Measurements from ENCODE around the gene SNAPC2. TPM values are rescaled to one million over a fixed set of nuclear protein-coding genes. Genes with fewer than 3 reads are reported as not detected.

Gene SNAPC2
- total RNA-seq, 1 donor from 2014 or later, result 15.2 TPM

DNA sequence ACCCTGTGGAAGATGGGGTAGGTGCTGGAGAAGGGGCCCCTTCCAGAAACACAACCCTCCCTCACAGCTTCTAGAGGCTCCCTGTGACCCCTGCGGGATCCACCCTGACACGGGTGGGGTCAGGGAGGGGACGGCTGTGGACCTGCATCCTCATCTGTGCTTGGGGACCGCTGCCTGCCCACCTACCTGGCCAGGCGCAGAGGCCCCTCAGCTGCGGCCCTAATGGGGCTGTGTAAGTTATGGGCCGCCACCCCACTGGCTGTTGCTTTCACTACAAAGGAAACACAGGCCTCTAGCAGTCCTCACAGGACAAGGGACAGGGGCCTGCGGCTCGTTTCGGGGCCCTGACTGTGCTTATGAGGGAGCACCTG is 12.8 kb downstream of the SNAPC2 start:
- Histone ChIP-seq H3K9me3 (ENCODE audit: insufficient read depth, low read depth, low read length) (no peaks in the 10 kb centered on the region), H4K20me1 (ENCODE audit: insufficient read depth, low read length) (peaks cover 16% of the 10 kb centered on the region), H3K27me3 (ENCODE audit: insufficient read depth, low read length) (no peaks in the 10 kb centered on the region), H3K4me3 (ENCODE audit: insufficient read depth, low read depth, low read length) (no peak overlapping the region), H3K79me2 (ENCODE audit: insufficient read depth, low read length) (no peaks in the 10 kb centered on the region), H3K27ac (ENCODE audit: low read depth, low read length) (no peak overlapping the region), H3K9ac (ENCODE audit: low read length) (no peak overlapping the region), H3K4me1 (ENCODE audit: insufficient read depth, low read length) (peaks cover 22% of the 10 kb centered on the region), H2AFZ (ENCODE audit: low read depth, low read length) (no peak overlapping the region), H3K4me2 (ENCODE audit: low read length) (no peak overlapping the region), H3K36me3 (ENCODE audit: insufficient read depth, low read length) (peaks cover 15% of the 10 kb centered on the region)
- TF ChIP-seq EZH2 (IDR thresholded peaks at IDR 0.05; ENCODE audit: insufficient read depth, low read length), result no peak
- TF ChIP-seq, protein P1, sequence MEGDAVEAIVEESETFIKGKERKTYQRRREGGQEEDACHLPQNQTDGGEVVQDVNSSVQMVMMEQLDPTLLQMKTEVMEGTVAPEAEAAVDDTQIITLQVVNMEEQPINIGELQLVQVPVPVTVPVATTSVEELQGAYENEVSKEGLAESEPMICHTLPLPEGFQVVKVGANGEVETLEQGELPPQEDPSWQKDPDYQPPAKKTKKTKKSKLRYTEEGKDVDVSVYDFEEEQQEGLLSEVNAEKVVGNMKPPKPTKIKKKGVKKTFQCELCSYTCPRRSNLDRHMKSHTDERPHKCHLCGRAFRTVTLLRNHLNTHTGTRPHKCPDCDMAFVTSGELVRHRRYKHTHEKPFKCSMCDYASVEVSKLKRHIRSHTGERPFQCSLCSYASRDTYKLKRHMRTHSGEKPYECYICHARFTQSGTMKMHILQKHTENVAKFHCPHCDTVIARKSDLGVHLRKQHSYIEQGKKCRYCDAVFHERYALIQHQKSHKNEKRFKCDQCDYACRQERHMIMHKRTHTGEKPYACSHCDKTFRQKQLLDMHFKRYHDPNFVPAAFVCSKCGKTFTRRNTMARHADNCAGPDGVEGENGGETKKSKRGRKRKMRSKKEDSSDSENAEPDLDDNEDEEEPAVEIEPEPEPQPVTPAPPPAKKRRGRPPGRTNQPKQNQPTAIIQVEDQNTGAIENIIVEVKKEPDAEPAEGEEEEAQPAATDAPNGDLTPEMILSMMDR (IDR thresholded peaks at IDR 0.05; ENCODE audit: insufficient read depth, low read depth, low read length), result no peak
- Mint-ChIP-seq H3K27me3 (ENCODE audit: low read depth, unreplicated experiment) (no peaks in the 10 kb centered on the region), H3K4me3 (ENCODE audit: unreplicated experiment) (no peak overlapping the region), H3K27ac (ENCODE audit: unreplicated experiment) (no peak overlapping the region), H3K4me1 (ENCODE audit: low read depth, unreplicated experiment) (peaks cover 11% of the 10 kb centered on the region), H3K36me3 (ENCODE audit: low read depth, unreplicated experiment) (peaks cover 8% of the 10 kb centered on the region), H3K9me3 (ENCODE audit: unreplicated experiment) (no peaks in the 10 kb centered on the region)
- no peak for DNase-seq (ENCODE audit: low read depth)
- FAIRE-seq, result no peak

DNA sequence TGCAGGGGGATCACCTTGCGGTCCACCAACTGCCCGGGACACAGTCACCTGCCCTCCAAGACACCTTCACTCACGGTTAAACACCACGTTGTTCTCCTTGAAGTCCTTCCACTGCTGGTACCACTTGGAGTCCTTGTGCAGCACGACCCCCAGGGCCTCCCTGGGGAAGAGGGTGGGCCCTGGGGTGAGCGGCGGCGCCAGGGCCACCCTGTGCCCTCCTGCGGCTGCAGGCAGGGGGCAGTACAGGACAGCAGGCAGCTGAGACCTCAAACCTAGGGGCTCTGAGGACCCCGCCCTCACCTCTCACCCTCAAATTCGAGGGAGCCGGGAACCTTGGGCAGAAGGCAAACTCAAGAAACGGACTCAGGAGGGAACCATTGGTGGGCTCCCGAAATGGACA is 13.3 kb downstream of the SNAPC2 start:
- Mint-ChIP-seq H3K4me1 (ENCODE audit: low read depth, unreplicated experiment) (peaks cover 8% of the 10 kb centered on the region), H3K9me3 (ENCODE audit: unreplicated experiment) (no peaks in the 10 kb centered on the region), H3K27ac (ENCODE audit: unreplicated experiment) (no peak overlapping the region), H3K36me3 (ENCODE audit: low read depth, unreplicated experiment) (peaks cover 6% of the 10 kb centered on the region), H3K27me3 (ENCODE audit: low read depth, unreplicated experiment) (no peaks in the 10 kb centered on the region), H3K4me3 (ENCODE audit: unreplicated experiment) (no peak overlapping the region)
- FAIRE-seq (no peak), DNase-seq (ENCODE audit: low read depth) (no peak)
- Histone ChIP-seq H3K9ac (ENCODE audit: low read length) (no peak overlapping the region), H3K4me1 (ENCODE audit: insufficient read depth, low read length) (peaks cover 17% of the 10 kb centered on the region), H3K9me3 (ENCODE audit: insufficient read depth, low read depth, low read length) (no peaks in the 10 kb centered on the region), H2AFZ (ENCODE audit: low read depth, low read length) (no peak overlapping the region), H3K27me3 (ENCODE audit: insufficient read depth, low read length) (no peaks in the 10 kb centered on the region), H4K20me1 (ENCODE audit: insufficient read depth, low read length) (peaks cover 16% of the 10 kb centered on the region), H3K27ac (ENCODE audit: low read depth, low read length) (no peak overlapping the region), H3K36me3 (ENCODE audit: insufficient read depth, low read length) (peaks cover 16% of the 10 kb centered on the region), H3K79me2 (ENCODE audit: insufficient read depth, low read length) (no peaks in the 10 kb centered on the region), H3K4me3 (ENCODE audit: insufficient read depth, low read depth, low read length) (no peak overlapping the region), H3K4me2 (ENCODE audit: low read length) (no peak overlapping the region)
- TF ChIP-seq, protein P1 (IDR thresholded peaks at IDR 0.05; ENCODE audit: insufficient read depth, low read depth, low read length), result no peak
- TF ChIP-seq EZH2 (IDR thresholded peaks at IDR 0.05; ENCODE audit: insufficient read depth, low read length), result no peak

DNA sequence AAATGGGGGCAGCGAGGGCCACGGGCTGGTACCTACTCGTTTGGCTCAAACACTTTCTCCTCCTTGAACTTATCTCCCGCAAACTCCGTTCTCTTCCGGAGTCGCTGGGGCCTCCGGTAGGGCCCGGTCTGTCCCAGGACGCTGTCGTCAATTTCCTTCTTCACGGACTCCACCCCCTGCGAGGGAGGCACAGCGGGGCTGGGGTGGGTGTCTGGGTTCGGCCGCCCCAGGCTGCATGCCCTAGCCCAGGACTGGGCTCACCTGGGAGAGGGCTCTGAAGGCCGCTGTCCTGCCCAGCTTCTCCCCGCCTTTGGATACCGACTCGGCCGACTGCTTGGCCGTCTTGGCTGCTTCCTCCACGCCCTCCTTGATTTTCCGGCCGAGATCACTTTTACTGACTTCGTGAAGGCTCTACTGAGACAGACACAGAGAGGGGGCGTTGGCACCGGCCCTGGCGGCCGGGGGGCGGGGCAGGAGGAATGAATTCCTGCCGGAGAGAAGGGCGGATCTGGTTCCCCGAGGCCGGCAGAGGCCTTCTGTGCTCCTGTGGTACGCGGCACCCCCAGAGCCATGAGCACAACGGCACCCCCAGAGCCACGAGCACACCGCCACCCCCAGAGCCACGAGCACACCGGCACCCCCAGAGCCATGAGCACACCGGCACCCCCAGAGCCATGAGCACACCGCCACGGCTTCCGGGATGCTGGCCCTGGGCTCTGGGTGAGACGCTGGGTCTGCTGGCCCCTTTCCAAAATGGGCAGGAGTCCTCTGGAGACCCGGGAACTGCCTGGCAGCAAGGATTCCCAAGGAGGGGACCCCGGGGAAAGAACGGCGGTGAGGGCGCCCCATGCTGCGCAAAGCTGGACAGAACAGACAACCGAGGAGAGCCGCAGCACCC is 13.9 kb downstream of the SNAPC2 start:
- peaks cover 20% of the 10 kb centered on the region for H3K36me3 ChIP-seq (ENCODE audit: insufficient read depth, low read length)
- H3K9ac ChIP-seq (ENCODE audit: low read length), result no peak overlapping the region
- H3K79me2 ChIP-seq (ENCODE audit: insufficient read depth, low read length), result no peaks in the 10 kb centered on the region
- Mint-ChIP-seq H3K27me3 (ENCODE audit: low read depth, unreplicated experiment) (no peaks in the 10 kb centered on the region), H3K4me3 (ENCODE audit: unreplicated experiment) (no peak overlapping the region), H3K9me3 (ENCODE audit: unreplicated experiment) (no peaks in the 10 kb centered on the region), H3K27ac (ENCODE audit: unreplicated experiment) (no peak overlapping the region), H3K4me1 (ENCODE audit: low read depth, unreplicated experiment) (peaks cover 2% of the 10 kb centered on the region), H3K36me3 (ENCODE audit: low read depth, unreplicated experiment) (peaks cover 4% of the 10 kb centered on the region)
- peaks cover 14% of the 10 kb centered on the region for H4K20me1 ChIP-seq (ENCODE audit: insufficient read depth, low read length)
- no peak overlapping the region for H3K4me2 ChIP-seq (ENCODE audit: low read length)
- no peak overlapping the region for H2AFZ ChIP-seq (ENCODE audit: low read depth, low read length)
- peaks cover 10% of the 10 kb centered on the region for H3K4me1 ChIP-seq (ENCODE audit: insufficient read depth, low read length)
- FAIRE-seq, result no peak
- H3K27ac ChIP-seq (ENCODE audit: low read depth, low read length), result no peak overlapping the region
- no peak for DNase-seq (ENCODE audit: low read depth)
- H3K9me3 ChIP-seq (ENCODE audit: insufficient read depth, low read depth, low read length), result no peaks in the 10 kb centered on the region
- H3K27me3 ChIP-seq (ENCODE audit: insufficient read depth, low read length), result no peaks in the 10 kb centered on the region
- no peak overlapping the region for H3K4me3 ChIP-seq (ENCODE audit: insufficient read depth, low read depth, low read length)
- TF ChIP-seq EZH2 (IDR thresholded peaks at IDR 0.05; ENCODE audit: insufficient read depth, low read length), result no peak
- TF ChIP-seq, protein P1 (IDR thresholded peaks at IDR 0.05; ENCODE audit: insufficient read depth, low read depth, low read length), result no peak

All from astrocyte (in vitro differentiated cells and primary cell).